Astrocyte of the cerebellum (primary cell): Measurements from ENCODE around the gene ADGRG7.
"Not testable (repeated sequence)": the region's sequence is repeated elsewhere in the genome, so short reads cannot be mapped to it uniquely, and the experiment has no call there.

ENCODE experiments used
- DNase-seq: peaks from one replicate; pipeline ENCODE4 v3.0.0-alpha.2; 2011; ENCODE audit warnings: low read depth
- H3K4me3 ChIP-seq: 2 replicates; pipeline ENCODE4 v1.5.1; 2011; ENCODE audit warnings: mild to moderate bottlenecking, low read depth, low read length, moderate library complexity
- in situ Hi-C: cut with HindIII; loops from 2 replicates; pipeline ENCODE4 v1.10.0; 2017; ENCODE audit warnings: low sequenced_read_pairs
- TF ChIP-seq, protein P1 (sequence below): IDR thresholded peaks from 2 replicates; pipeline ENCODE4 v1.5.1; 2012; ENCODE audit warnings: low read length, low read depth, moderate library complexity, mild to moderate bottlenecking; ENCODE audit errors: missing control alignments

The ADGRG7 gene

GRCh38 chr3:100580147-100580546, 29.3 kb upstream of the ADGRG7 start:
- in situ Hi-C loops, result no loop called here
- no peak for DNase-seq

GRCh38 chr3:100581650-100582049, 27.8 kb upstream of the ADGRG7 start:
- no peak for DNase-seq
- no peak overlapping the region for H3K4me3 ChIP-seq
- in situ Hi-C loops, result no loop called here
- TF ChIP-seq, protein P1, sequence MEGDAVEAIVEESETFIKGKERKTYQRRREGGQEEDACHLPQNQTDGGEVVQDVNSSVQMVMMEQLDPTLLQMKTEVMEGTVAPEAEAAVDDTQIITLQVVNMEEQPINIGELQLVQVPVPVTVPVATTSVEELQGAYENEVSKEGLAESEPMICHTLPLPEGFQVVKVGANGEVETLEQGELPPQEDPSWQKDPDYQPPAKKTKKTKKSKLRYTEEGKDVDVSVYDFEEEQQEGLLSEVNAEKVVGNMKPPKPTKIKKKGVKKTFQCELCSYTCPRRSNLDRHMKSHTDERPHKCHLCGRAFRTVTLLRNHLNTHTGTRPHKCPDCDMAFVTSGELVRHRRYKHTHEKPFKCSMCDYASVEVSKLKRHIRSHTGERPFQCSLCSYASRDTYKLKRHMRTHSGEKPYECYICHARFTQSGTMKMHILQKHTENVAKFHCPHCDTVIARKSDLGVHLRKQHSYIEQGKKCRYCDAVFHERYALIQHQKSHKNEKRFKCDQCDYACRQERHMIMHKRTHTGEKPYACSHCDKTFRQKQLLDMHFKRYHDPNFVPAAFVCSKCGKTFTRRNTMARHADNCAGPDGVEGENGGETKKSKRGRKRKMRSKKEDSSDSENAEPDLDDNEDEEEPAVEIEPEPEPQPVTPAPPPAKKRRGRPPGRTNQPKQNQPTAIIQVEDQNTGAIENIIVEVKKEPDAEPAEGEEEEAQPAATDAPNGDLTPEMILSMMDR, result no peak

More at GRCh38 chr3:100580147-100580546, 29.3 kb upstream of the ADGRG7 start:
- TF ChIP-seq, protein P1, result no peak
- H3K4me3 ChIP-seq, result no peak overlapping the region

DNA sequence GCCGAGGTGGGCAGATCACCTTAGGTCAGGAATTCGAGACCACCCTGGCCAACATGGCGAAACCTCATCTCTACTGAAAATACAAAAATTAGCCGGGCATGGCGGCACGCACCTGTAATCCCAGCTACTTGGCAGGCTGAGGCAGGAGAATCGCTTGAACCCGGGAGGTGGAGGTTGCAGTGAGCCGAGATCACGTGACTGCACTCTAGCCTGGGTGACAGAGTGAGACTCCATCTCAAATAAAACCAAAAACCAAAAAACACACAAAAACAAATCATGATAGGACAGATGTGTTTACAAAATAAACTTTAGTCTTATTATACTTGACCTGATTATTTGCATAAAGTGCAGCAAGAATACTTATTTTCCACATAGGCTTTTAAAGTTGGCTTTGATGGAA, 27.2 kb upstream of the ADGRG7 start:
- DNase-seq, H3K4me3 ChIP-seq, in situ Hi-C loops: not testable (repeated sequence)

GRCh38 chr3:100584101-100584660, 25.2 kb upstream of the ADGRG7 start:
- H3K4me3 ChIP-seq, result no peak overlapping the region
- in situ Hi-C loops, result no loop called here
- TF ChIP-seq, protein P1, result no peak
- DNase-seq, result no peak

DNA sequence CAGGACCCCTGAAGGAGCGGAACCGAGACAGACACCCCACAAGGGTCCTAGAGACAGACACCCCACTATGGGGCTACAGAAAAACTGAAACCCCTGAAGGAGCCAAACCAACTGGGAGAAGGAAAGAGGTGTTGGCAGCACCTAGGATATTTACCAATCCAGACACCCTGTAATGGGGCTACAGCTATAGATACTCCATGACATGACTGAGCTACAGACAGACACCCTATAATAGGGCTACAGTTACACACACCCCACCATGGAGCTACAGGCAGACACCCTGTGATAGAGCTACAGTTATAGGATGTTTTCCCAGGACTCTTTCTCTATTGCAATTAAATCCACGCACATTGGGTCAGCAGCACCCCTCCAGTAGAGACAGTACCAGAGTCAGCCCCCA, 22.6 kb upstream of the ADGRG7 start:
- TF ChIP-seq, protein P1, result no peak
- H3K4me3 ChIP-seq, result no peak overlapping the region
- no peak for DNase-seq
- in situ Hi-C loops, result no loop called here

- in situ Hi-C loops, result no loop called here
Measured at GRCh38 chr3:100588251-100588650, 21.1 kb upstream of the ADGRG7 start.

DNA sequence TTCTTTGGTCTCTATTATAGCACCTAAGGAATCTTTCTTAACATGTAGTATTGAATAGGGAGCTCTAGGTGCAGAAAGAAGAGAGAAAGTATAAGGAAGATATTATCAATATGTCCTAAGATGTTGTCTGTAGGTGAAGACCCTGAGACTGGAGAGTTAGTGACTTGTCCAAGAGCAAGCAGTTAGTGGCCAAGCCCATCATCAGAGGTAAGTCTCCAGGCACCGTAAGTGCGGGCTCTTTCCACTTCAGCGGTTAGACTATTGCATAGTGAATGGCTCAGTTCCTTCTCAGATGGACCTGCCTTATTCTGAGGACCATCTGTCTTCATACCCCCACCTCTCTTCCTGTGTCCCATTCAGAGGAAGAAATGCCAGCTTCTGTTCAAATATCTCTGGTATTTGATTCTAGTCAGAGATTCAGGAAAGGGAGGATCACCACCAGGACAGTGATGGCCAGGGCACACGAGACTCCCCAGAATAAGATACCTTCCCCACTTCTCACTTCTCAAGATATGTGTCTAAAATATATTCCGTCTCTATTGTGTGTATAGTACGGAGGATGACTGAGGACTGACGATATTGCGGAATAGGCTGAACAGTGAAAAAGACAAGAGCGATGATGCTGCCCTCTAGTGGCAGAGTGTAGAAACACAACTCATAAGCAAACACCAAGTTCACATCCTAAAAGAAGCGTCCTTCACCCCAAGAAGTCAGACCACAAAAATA, 19.1 kb upstream of the ADGRG7 start:
- in situ Hi-C loops, result no loop called here
- TF ChIP-seq, protein P1, result peak; percentile 81
- peak; percentile 64 for DNase-seq
- peak overlapping the region; percentile 4 for H3K4me3 ChIP-seq

More at GRCh38 chr3:100588251-100588650, 21.1 kb upstream of the ADGRG7 start:
- TF ChIP-seq, protein P1, result no peak
- H3K4me3 ChIP-seq, result no peak overlapping the region
- no peak for DNase-seq
